Liver (tissue), 9 donors: ENCODE data around the gene PEAK3. TPM values are rescaled to one million over a fixed set of nuclear protein-coding genes. Genes with fewer than 3 reads are reported as not detected.

Experiments
- DNase-seq: peaks from one replicate; pipeline ENCODE4 v3.0.0-alpha.2; 2017; ENCODE audit warnings: low spot score
- H3K27ac ChIP-seq, 2 donors: one replicate each; pipeline ENCODE4 v1.7.0; 2013; ENCODE audit warnings: inconsistent platforms in 2 of 2, low read length in 2 of 2, control low read depth in 1 of 2, low read depth in 1 of 2, mild to moderate bottlenecking in 1 of 2
- H3K27me3 ChIP-seq, 4 donors: one replicate each; pipeline versions ENCODE4 v1.6.1 to v1.7.0; 2013; ENCODE audit warnings: low read length in 3 of 4, inconsistent platforms in 1 of 4, mild to moderate bottlenecking in 1 of 4, moderate library complexity in 1 of 4; ENCODE audit not compliant: control insufficient read depth in 4 of 4, insufficient read depth in 4 of 4
- H3K36me3 ChIP-seq, 4 donors: one replicate each; pipeline versions ENCODE4 v1.6.1 to v1.7.0; 2013; ENCODE audit warnings: low read length in 3 of 4, mild to moderate bottlenecking in 3 of 4, low read depth in 1 of 4, moderate library complexity in 1 of 4; ENCODE audit not compliant: control insufficient read depth in 4 of 4, insufficient read depth in 3 of 4
- H3K4me1 ChIP-seq, 4 donors: one replicate each; pipeline versions ENCODE4 v1.6.1 to v1.7.0; 2013; ENCODE audit warnings: low read length in 3 of 4, mild to moderate bottlenecking in 3 of 4, moderate library complexity in 1 of 4; ENCODE audit not compliant: control insufficient read depth in 4 of 4, insufficient read depth in 4 of 4
- H3K4me3 ChIP-seq, 3 donors: one replicate each; pipeline versions ENCODE4 v1.6.1 to v1.7.0; 2013; ENCODE audit warnings: low read length in 3 of 3, control low read depth in 1 of 3, low read depth in 1 of 3, mild to moderate bottlenecking in 1 of 3
- H3K9ac ChIP-seq, 2 donors: one replicate each; pipeline ENCODE4 v1.7.0; 2013; ENCODE audit warnings: low read length in 2 of 2, mild to moderate bottlenecking in 2 of 2, moderate library complexity in 2 of 2, control low read depth in 1 of 2, low read depth in 1 of 2
- H3K9me3 ChIP-seq, 4 donors: one replicate each; pipeline versions ENCODE4 v1.6.1 to v1.7.0; 2013; ENCODE audit warnings: low read length in 3 of 4; ENCODE audit not compliant: control insufficient read depth in 4 of 4
- EGR1 ChIP-seq, 2 donors: IDR thresholded peaks; 2 replicates each; pipeline ENCODE4 v1.6.1; 2016 to 2018; ENCODE audit warnings: antibody characterized with exemption in 2 of 2, low read depth in 2 of 2
- FOXA1 ChIP-seq: IDR thresholded peaks from 2 replicates; pipeline ENCODE4 v1.6.1; 2016; ENCODE audit warnings: antibody characterized with exemption
- FOXA2 ChIP-seq: IDR thresholded peaks from 2 replicates; pipeline ENCODE4 v1.6.1; 2016; ENCODE audit warnings: antibody characterized with exemption
- GABPA ChIP-seq, 2 donors: IDR thresholded peaks in 1 of 2; conservative IDR thresholded peaks in 1 of 2; 2 replicates each; pipeline ENCODE4 v1.6.1; 2016; ENCODE audit warnings: antibody characterized with exemption in 2 of 2, mild to moderate bottlenecking in 1 of 2, moderate library complexity in 1 of 2
- HNF4A ChIP-seq, 2 donors: conservative IDR thresholded peaks; 2 replicates each; pipeline ENCODE4 v1.6.1; 2016; ENCODE audit warnings: antibody characterized with exemption in 2 of 2, mild to moderate bottlenecking in 2 of 2
- HNF4G ChIP-seq: IDR thresholded peaks from 2 replicates; pipeline ENCODE4 v1.6.1; 2016; ENCODE audit warnings: antibody characterized with exemption
- JUND ChIP-seq, 2 donors: IDR thresholded peaks; 2 replicates each; pipeline ENCODE4 v1.6.1; 2016; ENCODE audit warnings: antibody characterized with exemption in 2 of 2
- MAX ChIP-seq: IDR thresholded peaks from 2 replicates; pipeline ENCODE4 v1.6.1; 2016; ENCODE audit warnings: antibody characterized with exemption
- NR2F2 ChIP-seq: IDR thresholded peaks from 2 replicates; pipeline ENCODE4 v1.6.1; 2016; ENCODE audit warnings: antibody characterized with exemption
- RAD21 ChIP-seq, 2 donors: IDR thresholded peaks; 2 replicates each; pipeline ENCODE4 v1.6.1; 2016; ENCODE audit warnings: antibody characterized with exemption in 2 of 2, mild to moderate bottlenecking in 2 of 2
- RXRA ChIP-seq, 2 donors: IDR thresholded peaks; 2 replicates each; pipeline ENCODE4 v1.6.1; 2017 to 2018; ENCODE audit warnings: antibody characterized with exemption in 2 of 2, mild to moderate bottlenecking in 1 of 2
- SP1 ChIP-seq: IDR thresholded peaks from 2 replicates; pipeline ENCODE4 v1.6.1; 2018; ENCODE audit warnings: antibody characterized with exemption, mild to moderate bottlenecking
- TAF1 ChIP-seq: conservative IDR thresholded peaks from 2 replicates; pipeline ENCODE4 v1.6.1; 2016; ENCODE audit warnings: antibody characterized with exemption, mild to moderate bottlenecking
- YY1 ChIP-seq: IDR thresholded peaks from 2 replicates; pipeline ENCODE4 v1.6.1; 2016; ENCODE audit warnings: antibody characterized with exemption, mild to moderate bottlenecking
- ZBTB33 ChIP-seq: IDR thresholded peaks from 2 replicates; pipeline ENCODE4 v1.6.1; 2016; ENCODE audit warnings: antibody characterized with exemption
- WGBS: extraction: QIAGEN DNeasy Blood & Tissue Kit; methylation state at CpG from one replicate; pipeline ENCODE4 v1.1.7; 2013; 5-methylcytosine and 5-hydroxymethylcytosine counted together
- polyA plus RNA-seq, 2 donors: library from polyadenylated mRNA; stranded (reverse) in 1 of 2; unstranded in 1 of 2; fragments of 200-250 nt in 1 of 2; fragments of >200 nt in 1 of 2; fragmentation: Nextera tagmentation in 1 of 2; extraction: Ambion mirVana in 1 of 2; gene quantifications; one replicate each; pipeline versions ENCODE4 v1.2.1 to v1.2.3, GENCODE V29; 2013 to 2015
- total RNA-seq, 2 donors: library from RNA; depleted of rRNA; stranded (reverse); fragments of >200 nt; gene quantifications; one replicate each; pipeline ENCODE4 v1.2.3, GENCODE V29; 2014
- TF ChIP-seq, protein P1 (sequence below): IDR thresholded peaks from 2 replicates; pipeline ENCODE4 v1.6.1; 2016; ENCODE audit warnings: antibody characterized with exemption, mild to moderate bottlenecking
- TF ChIP-seq, protein P2 (sequence below): IDR thresholded peaks from 2 replicates; pipeline ENCODE4 v1.6.1; 2016; ENCODE audit warnings: antibody characterized with exemption
- TF ChIP-seq, protein P3 (sequence below): fragments of 150-350 bp; IDR thresholded peaks from 2 replicates; pipeline ENCODE4 v1.5.1; 2017; ENCODE audit warnings: improper control_type of control experiment, low read depth, low read length; ENCODE audit not compliant: missing input control
- donor health status: healthy.
- donor health status: healthy.
- donor health status: healthy.
- donor health status: healthy.
- donor health status: healthy.

PEAK3 gene
- total and polyA plus RNA-seq, 4 donors, result 0.09 to 0.67 (median 0.31) TPM

DNA sequence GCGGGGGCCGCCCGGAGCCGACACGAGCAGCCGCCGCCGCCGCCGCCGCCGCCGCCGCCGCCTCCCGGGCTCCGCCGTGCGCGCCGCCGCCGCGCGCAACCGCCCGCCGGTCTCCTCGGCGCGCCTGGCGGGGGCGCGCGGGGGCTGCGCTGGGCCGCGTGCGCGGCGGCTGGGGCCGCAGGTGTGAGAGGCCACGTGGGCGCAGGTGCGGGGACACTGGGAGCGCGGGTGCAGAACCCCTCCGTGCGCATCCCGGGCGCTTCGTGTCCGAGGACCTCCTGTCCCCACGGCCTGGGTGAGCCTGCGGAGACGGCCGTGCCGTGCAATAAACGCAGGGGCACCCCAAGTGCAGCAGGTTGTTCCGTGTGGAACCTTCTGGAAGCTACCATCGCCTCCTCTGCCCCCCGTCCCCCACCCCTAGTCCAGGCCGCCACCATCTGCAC, 26.2 kb upstream of the PEAK3 start, which contains the start of gene LINGO3:
TSS of gene LINGO3 (minus strand) at position 41 of the 443 bp plus-strand sequence. CDS start 16,378 bp downstream, outside the sequence.
- H3K27ac ChIP-seq, result no peak within 1 kb of the TSS
- no peaks in the 10 kb centered on the region for H3K9me3 ChIP-seq
- WGBS, result 8% methylated on average over 63 of the region's 63 CpGs
- H3K36me3 ChIP-seq, result no peaks in the 10 kb centered on the region
- peak within 1 kb of the TSS in 1 of 3 donors; percentile 43 for H3K4me3 ChIP-seq
- H3K4me1 ChIP-seq, result peaks cover 0 to 3% (median under 1%) of the 10 kb centered on the region in 4 donors
- peaks cover 0 to 6% (median 5%) of the 10 kb centered on the region in 4 donors for H3K27me3 ChIP-seq
- no peak within 1 kb of the TSS for H3K9ac ChIP-seq
- no peak for DNase-seq
- TF ChIP-seq NR2F2 (no peak), SP1 (no peak), RXRA (IDR thresholded peaks at IDR 0.05) (no peak), EGR1 (IDR thresholded peaks at IDR 0.05; ENCODE audit: low read depth in 2 of 2) (no peak), MAX (no peak)
- TF ChIP-seq, protein P1, sequence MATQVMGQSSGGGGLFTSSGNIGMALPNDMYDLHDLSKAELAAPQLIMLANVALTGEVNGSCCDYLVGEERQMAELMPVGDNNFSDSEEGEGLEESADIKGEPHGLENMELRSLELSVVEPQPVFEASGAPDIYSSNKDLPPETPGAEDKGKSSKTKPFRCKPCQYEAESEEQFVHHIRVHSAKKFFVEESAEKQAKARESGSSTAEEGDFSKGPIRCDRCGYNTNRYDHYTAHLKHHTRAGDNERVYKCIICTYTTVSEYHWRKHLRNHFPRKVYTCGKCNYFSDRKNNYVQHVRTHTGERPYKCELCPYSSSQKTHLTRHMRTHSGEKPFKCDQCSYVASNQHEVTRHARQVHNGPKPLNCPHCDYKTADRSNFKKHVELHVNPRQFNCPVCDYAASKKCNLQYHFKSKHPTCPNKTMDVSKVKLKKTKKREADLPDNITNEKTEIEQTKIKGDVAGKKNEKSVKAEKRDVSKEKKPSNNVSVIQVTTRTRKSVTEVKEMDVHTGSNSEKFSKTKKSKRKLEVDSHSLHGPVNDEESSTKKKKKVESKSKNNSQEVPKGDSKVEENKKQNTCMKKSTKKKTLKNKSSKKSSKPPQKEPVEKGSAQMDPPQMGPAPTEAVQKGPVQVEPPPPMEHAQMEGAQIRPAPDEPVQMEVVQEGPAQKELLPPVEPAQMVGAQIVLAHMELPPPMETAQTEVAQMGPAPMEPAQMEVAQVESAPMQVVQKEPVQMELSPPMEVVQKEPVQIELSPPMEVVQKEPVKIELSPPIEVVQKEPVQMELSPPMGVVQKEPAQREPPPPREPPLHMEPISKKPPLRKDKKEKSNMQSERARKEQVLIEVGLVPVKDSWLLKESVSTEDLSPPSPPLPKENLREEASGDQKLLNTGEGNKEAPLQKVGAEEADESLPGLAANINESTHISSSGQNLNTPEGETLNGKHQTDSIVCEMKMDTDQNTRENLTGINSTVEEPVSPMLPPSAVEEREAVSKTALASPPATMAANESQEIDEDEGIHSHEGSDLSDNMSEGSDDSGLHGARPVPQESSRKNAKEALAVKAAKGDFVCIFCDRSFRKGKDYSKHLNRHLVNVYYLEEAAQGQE, result no peak
- TF ChIP-seq, protein P2, sequence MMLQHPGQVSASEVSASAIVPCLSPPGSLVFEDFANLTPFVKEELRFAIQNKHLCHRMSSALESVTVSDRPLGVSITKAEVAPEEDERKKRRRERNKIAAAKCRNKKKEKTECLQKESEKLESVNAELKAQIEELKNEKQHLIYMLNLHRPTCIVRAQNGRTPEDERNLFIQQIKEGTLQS, result no peak

DNA sequence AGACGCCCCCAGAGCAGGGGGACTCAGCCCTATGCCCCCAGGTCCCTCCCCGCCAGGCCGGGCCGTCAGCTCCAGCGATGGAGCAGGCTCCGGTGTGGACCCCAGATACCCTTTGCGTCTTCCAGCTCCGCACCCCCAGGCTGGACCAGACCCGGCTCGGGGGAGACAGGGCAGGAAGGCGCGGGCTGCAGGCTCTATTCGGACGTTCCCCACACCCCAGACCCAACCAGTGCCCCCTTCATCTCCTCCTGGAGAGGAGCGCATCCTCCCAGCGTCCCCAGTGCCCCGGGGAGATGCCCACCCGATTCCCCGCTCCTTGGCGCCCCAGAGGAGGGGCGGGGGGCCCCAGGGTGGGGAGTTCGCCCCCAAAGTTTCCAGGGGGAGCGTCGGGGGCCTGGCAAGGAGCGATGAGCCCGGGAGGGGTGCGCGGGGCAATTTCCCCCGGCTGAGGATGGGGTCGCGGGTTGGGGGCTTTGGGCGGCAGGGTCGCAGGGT, 25.6 kb upstream of the PEAK3 start:
- H3K4me3 ChIP-seq, result peak overlapping the region in 1 of 3 donors; percentile 43
- peaks cover 0 to 4% (median under 1%) of the 10 kb centered on the region in 4 donors for H3K4me1 ChIP-seq

More for the DNA sequence above, 25.6 kb upstream of the PEAK3 start:
- Histone ChIP-seq H3K36me3 (no peaks in the 10 kb centered on the region), H3K27ac (no peak overlapping the region), H3K9ac (no peak overlapping the region), H3K9me3 (no peaks in the 10 kb centered on the region), H3K27me3 (peaks cover 0 to 6% (median 5%) of the 10 kb centered on the region in 4 donors)
- TF ChIP-seq ZBTB33 (no peak), HNF4G (no peak), RXRA (IDR thresholded peaks at IDR 0.05) (no peak), SP1 (no peak), JUND (IDR thresholded peaks at IDR 0.05) (no peak), EGR1 (IDR thresholded peaks at IDR 0.05; ENCODE audit: low read depth in 2 of 2) (no peak), TAF1 (no peak), FOXA2 (no peak), YY1 (no peak), NR2F2 (no peak), HNF4A (conservative IDR thresholded peaks at IDR 0.05) (no peak), FOXA1 (no peak), MAX (no peak), GABPA (IDR thresholded peaks at IDR 0.05 in 1 of 2, conservative IDR thresholded peaks at IDR 0.05 in 1 of 2) (no peak), RAD21 (IDR thresholded peaks at IDR 0.05) (no peak)
- TF ChIP-seq, protein P2, result no peak
- TF ChIP-seq, protein P3, sequence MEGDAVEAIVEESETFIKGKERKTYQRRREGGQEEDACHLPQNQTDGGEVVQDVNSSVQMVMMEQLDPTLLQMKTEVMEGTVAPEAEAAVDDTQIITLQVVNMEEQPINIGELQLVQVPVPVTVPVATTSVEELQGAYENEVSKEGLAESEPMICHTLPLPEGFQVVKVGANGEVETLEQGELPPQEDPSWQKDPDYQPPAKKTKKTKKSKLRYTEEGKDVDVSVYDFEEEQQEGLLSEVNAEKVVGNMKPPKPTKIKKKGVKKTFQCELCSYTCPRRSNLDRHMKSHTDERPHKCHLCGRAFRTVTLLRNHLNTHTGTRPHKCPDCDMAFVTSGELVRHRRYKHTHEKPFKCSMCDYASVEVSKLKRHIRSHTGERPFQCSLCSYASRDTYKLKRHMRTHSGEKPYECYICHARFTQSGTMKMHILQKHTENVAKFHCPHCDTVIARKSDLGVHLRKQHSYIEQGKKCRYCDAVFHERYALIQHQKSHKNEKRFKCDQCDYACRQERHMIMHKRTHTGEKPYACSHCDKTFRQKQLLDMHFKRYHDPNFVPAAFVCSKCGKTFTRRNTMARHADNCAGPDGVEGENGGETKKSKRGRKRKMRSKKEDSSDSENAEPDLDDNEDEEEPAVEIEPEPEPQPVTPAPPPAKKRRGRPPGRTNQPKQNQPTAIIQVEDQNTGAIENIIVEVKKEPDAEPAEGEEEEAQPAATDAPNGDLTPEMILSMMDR, result no peak
- TF ChIP-seq, protein P1, result no peak
- WGBS, result 17% methylated on average over 33 of the region's 33 CpGs
- no peak for DNase-seq
